Caki2 (cell line): ENCODE measurements around the gene CTDNEP1. TPM values are rescaled to one million over a fixed set of nuclear protein-coding genes. Genes with fewer than 3 reads are reported as not detected.

Experiments used
- DNase-seq: peaks from one replicate; pipeline ENCODE4 v3.0.0-alpha.2; 2015; ENCODE audit warnings: low read depth
- in situ Hi-C: cut with HindIII; loops from 2 replicates; pipeline ENCODE4 v1.10.0; 2016; ENCODE audit warnings: low sequenced_read_pairs, low pct_unique_long_range_greater_than_20kb, mixed read lengths
- total RNA-seq: library from RNA; depleted of rRNA; stranded (reverse); fragments of >200 nt; shearing (Covaris generic); gene quantifications from 2 replicates; pipeline ENCODE4 v1.2.3, GENCODE V29; 2014; ENCODE audit warnings: low replicate concordance; rRNA removed

CTDNEP1 gene
- total RNA-seq, 1 experiment from 2014 or later, result 9.6 TPM

DNA sequence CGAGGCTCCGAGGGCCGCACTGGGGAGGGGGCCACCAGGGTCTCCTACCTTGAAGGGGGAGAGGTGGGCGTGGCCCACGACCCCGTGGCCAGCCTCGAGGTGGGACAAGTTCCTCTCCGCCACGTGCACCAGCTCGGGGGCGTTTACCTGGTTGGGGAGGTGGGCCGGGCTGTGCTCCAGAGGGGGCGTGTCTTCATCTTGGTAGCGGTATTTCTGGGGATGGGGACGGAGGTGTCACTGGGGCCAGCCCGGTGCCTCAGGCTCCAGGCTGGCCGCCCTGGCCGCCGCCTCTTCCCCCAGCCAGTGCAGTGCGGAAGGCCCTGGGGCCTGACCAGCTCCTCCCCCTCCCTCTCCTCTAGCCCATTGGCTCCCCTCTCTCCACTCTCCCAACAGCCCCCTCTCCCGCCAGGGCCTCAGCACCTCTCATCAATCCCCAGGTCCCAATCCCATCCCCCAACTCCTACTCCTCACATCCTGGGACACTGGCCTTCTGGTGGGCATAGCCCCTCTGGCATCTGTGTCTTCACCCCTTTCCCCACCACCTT is 43.4 kb downstream of the CTDNEP1 start:
- in situ Hi-C loops, result no loop called here
- no peak for DNase-seq

- in situ Hi-C loops, result no loop called here
- DNase-seq, result no peak
Measured at GRCh38 chr17:7207120-7208001, 44.2 kb downstream of the CTDNEP1 start.

DNA sequence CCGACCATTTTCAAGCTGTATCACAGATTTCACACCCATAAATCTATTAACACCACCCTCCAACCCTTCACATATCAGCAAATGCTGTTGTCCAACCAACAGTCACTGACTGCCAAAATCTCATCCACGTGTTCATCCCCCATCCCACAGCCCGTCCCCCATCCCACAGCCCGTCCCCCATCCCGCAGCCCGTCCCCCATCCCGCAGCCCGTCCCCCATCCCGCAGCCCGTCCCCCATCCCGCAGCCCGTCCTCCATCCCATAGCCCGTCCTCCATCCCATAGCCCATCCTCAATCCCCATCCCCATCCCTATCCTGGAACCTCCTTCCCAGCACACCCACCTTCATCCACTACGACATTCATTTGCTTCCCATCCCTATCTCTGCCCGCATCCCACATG is 46.0 kb downstream of the CTDNEP1 start:
- in situ Hi-C loops, result no loop called here

GRCh38 chr17:7204828-7205461 is 46.6 kb downstream of the CTDNEP1 start:
- in situ Hi-C loops, result no loop called here
- peak; percentile 60 for DNase-seq

More for the DNA sequence above, 46.0 kb downstream of the CTDNEP1 start:
- no peak for DNase-seq

- no peak for DNase-seq
- in situ Hi-C loops, result no loop called here
Measured at GRCh38 chr17:7204336-7204735, 47.2 kb downstream of the CTDNEP1 start.

DNA sequence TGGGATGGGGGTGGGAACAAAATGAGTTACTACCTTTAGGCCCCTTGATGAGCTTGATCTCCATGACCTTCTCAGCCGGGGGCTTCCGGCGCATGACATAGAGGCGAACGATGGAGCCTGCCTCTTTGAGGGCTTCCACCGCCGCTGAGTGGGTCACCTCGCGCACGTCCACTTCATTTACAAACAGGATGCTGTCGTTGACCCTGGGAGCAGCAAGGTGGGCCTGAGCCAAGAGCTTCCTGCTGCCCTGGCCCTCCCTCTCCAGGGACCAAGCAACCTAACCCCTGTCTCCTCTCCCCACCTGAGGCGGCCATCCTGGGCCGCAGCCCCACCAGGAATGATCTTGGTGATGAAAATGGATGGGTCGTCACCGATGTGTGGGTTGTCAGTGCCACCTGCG is 48.1 kb downstream of the CTDNEP1 start:
- in situ Hi-C loops, result no loop called here

GRCh38 chr17:7196651-7197401 is 54.7 kb downstream of the CTDNEP1 start:
- in situ Hi-C loops, result no loop called here
- DNase-seq, result no peak

More for the DNA sequence above, 48.1 kb downstream of the CTDNEP1 start:
- DNase-seq, result no peak

DNA sequence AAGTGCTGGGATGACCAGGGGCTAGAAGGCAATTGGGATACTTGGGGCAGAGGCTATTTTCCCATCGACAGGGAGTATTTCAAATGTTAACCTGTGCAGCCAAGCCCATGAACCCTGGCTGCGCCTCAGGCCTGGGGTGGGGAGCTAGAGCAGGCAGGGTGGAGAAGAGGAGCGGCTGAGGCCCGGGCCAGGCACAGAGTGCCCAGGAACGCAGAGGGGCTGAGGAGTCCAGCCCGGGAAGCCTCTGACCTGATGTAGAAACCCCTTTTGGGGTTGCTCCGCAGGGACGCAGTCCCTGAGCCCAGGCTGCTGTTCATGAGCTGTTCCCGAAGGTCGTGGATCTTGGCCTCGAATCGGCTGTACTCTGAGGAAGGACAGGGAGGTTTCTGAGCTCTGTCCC is 55.6 kb downstream of the CTDNEP1 start:
- in situ Hi-C loops, result no loop called here
- DNase-seq, result no peak

Other genes starting within 250 kb of the CTDNEP1 start
- 128 and 131 TPM in 2 replicates for gene RNASEK, start 239.1 kb downstream of the CTDNEP1 start, total RNA-seq
- gene BCL6B, start 228.7 kb downstream of the CTDNEP1 start, total RNA-seq, result not detected in 2 replicates
- 3.7 and 8.6 TPM in 2 replicates for gene SLC16A13, start 215.7 kb downstream of the CTDNEP1 start, total RNA-seq
- gene SLC16A11, start 207.6 kb downstream of the CTDNEP1 start, total RNA-seq, result not detected in 2 replicates
- not detected in 2 replicates for gene CLEC10A, start 171.5 kb downstream of the CTDNEP1 start, total RNA-seq
- gene ASGR2, start 136.9 kb downstream of the CTDNEP1 start, total RNA-seq, result not detected in 2 replicates
- not detected in 2 replicates for gene ASGR1, start 72.4 kb downstream of the CTDNEP1 start, total RNA-seq
- 2.8 and 4.8 TPM in 2 replicates for gene DLG4, start 31.9 kb downstream of the CTDNEP1 start, total RNA-seq
- 301 and 338 TPM in 2 replicates for gene ACADVL, start 31.8 kb downstream of the CTDNEP1 start, total RNA-seq
- 33.3 and 64.4 TPM in 2 replicates for gene DVL2, start 17.2 kb downstream of the CTDNEP1 start, total RNA-seq
- gene PHF23, start 12.3 kb downstream of the CTDNEP1 start, total RNA-seq, result 28.0 and 39.4 TPM in 2 replicates
- gene GABARAP, start 9.3 kb downstream of the CTDNEP1 start, total RNA-seq, result 211 and 296 TPM in 2 replicates
- 25.5 and 32.4 TPM in 2 replicates for gene ELP5, start 481 bp upstream of the CTDNEP1 start, total RNA-seq
- gene CLDN7, start 10.7 kb upstream of the CTDNEP1 start, total RNA-seq, result not detected in 2 replicates
- gene SLC2A4, start 30.0 kb upstream of the CTDNEP1 start, total RNA-seq, result not detected in 2 replicates
- gene YBX2, start 42.9 kb upstream of the CTDNEP1 start, total RNA-seq, result 1.8 and 8.5 TPM in 2 replicates
- 483 and 624 TPM in 2 replicates for gene EIF5A, start 55.9 kb upstream of the CTDNEP1 start, total RNA-seq
- 51.1 and 56.4 TPM in 2 replicates for gene GPS2, start 63.6 kb upstream of the CTDNEP1 start, total RNA-seq
- gene NEURL4, start 77.6 kb upstream of the CTDNEP1 start, total RNA-seq, result 15.0 and 17.9 TPM in 2 replicates
- 2.3 and 26.4 TPM in 2 replicates for gene ACAP1, start 84.8 kb upstream of the CTDNEP1 start, total RNA-seq
- gene KCTD11, start 100.4 kb upstream of the CTDNEP1 start, total RNA-seq, result 17.2 and 23.2 TPM in 2 replicates
- not detected in 2 replicates for gene TMEM95, start 103.4 kb upstream of the CTDNEP1 start, total RNA-seq
- gene TNK1, start 129.4 kb upstream of the CTDNEP1 start, total RNA-seq, result 1.8 and 2.9 TPM in 2 replicates
- gene PLSCR3, start 142.8 kb upstream of the CTDNEP1 start, total RNA-seq, result 5.6 and 14.4 TPM in 2 replicates
- gene TMEM256, start 152.4 kb upstream of the CTDNEP1 start, total RNA-seq, result 132 and 200 TPM in 2 replicates
- gene NLGN2, start 156.1 kb upstream of the CTDNEP1 start, total RNA-seq, result 1.1 TPM in 1 of 2 replicates, not detected in the other
- not detected in 2 replicates for gene SPEM1, start 168.6 kb upstream of the CTDNEP1 start, total RNA-seq
- not detected in 2 replicates for gene SPEM2, start 173.9 kb upstream of the CTDNEP1 start, total RNA-seq
- gene SPEM3, start 177.1 kb upstream of the CTDNEP1 start, total RNA-seq, result not detected in 2 replicates
- 2.9 and 6.7 TPM in 2 replicates for gene TMEM102, start 183.7 kb upstream of the CTDNEP1 start, total RNA-seq
- gene FGF11, start 187.8 kb upstream of the CTDNEP1 start, total RNA-seq, result 0.06 and 0.98 TPM in 2 replicates
- 4.0 and 11.0 TPM in 2 replicates for gene CHRNB1, start 193.3 kb upstream of the CTDNEP1 start, total RNA-seq
- 4.6 and 5.8 TPM in 2 replicates for gene ZBTB4, start 227.9 kb upstream of the CTDNEP1 start, total RNA-seq
- gene SLC35G6, start 229.7 kb upstream of the CTDNEP1 start, total RNA-seq, result not detected in 2 replicates
- gene POLR2A, start 232.6 kb upstream of the CTDNEP1 start, total RNA-seq, result 10.9 and 11.8 TPM in 2 replicates